Measurements from ENCODE around the gene FAM107B.
"Not testable (repeated sequence)": the region's sequence is repeated elsewhere in the genome, so short reads cannot be mapped to it uniquely, and the experiment has no call there.

Gene FAM107B

DNA sequence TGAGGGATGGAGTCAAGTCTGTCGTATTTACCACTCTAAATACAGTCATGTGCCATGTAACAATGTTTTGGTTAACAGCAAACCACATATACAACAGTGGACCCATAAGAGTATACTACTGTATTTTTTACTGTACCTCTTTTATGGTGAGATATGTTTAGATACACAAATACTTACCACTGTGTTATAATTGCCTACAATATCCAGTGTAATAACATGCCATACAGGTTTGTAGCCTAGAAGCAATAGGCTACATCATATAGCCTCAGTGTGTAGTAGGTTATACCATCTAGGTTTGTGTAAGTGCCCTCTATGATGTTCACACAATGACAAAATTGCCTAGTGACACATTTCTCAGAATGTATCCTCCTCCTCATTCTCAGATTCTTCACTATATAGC is 110.4 kb downstream of the FAM107B start:
- ChIA-PET POLR2A (no interaction called here), CTCF (no interaction called here)
- no peak for DNase-seq (ENCODE audit: low read depth, low spot score)
- TF ChIP-seq, protein P1, sequence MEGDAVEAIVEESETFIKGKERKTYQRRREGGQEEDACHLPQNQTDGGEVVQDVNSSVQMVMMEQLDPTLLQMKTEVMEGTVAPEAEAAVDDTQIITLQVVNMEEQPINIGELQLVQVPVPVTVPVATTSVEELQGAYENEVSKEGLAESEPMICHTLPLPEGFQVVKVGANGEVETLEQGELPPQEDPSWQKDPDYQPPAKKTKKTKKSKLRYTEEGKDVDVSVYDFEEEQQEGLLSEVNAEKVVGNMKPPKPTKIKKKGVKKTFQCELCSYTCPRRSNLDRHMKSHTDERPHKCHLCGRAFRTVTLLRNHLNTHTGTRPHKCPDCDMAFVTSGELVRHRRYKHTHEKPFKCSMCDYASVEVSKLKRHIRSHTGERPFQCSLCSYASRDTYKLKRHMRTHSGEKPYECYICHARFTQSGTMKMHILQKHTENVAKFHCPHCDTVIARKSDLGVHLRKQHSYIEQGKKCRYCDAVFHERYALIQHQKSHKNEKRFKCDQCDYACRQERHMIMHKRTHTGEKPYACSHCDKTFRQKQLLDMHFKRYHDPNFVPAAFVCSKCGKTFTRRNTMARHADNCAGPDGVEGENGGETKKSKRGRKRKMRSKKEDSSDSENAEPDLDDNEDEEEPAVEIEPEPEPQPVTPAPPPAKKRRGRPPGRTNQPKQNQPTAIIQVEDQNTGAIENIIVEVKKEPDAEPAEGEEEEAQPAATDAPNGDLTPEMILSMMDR (IDR thresholded peaks at IDR 0.05; ENCODE audit: insufficient read depth, low read length, missing control alignments) = no peak
- no peak overlapping the region for H3K4me3 ChIP-seq (ENCODE audit: low read depth, low read length)

DNA sequence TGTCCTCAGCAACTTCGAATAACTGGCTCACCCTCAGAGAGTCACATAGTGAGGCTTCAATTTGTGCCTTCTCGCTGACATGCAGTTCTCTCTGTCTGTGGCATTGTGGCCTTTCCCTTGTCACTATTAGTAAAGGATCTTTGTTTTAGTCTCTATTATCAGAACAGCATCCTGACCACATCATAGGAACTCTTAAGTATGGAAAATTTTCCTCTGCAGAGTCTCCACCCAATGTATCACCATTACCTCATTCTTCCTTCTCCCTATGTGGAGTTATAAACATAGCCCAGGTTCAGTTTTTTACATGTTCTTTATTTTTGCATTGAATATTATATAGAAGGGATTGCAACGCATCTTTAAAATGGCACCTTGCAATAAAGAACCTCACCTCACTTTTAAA is 112.9 kb downstream of the FAM107B start:
- CTCF ChIA-PET = no interaction called here
- no peak overlapping the region for H3K4me3 ChIP-seq (ENCODE audit: low read depth, low read length)
- DNase-seq (ENCODE audit: low read depth, low spot score) = no peak
- POLR2A ChIA-PET = no interaction called here
- TF ChIP-seq, protein P1 (IDR thresholded peaks at IDR 0.05; ENCODE audit: insufficient read depth, low read length, missing control alignments) = no peak

DNA sequence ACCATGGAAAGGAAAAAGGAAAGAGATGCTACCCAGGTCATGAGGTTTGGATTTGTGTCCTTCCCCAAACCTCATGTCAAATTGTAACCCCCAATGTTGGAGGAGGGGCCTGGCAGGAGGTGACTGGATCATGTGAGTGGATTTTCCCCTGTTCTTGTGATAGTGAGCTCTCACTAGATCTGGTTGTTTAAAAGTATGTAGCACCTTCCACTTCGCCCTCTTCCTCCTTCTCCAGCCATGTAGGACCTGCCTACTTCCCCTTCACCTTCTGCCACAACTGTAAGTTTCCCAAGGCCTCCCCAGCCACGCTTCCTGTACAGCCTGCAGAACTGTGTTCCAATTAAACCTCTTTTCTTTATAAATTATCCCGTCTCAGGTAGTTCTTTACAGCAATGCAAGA is 113.9 kb downstream of the FAM107B start:
- TF ChIP-seq, protein P1 (IDR thresholded peaks at IDR 0.05; ENCODE audit: insufficient read depth, low read length, missing control alignments) = no peak
- ChIA-PET CTCF (no interaction called here), POLR2A (no interaction called here)
- no peak for DNase-seq (ENCODE audit: low read depth, low spot score)
- no peak overlapping the region for H3K4me3 ChIP-seq (ENCODE audit: low read depth, low read length)

DNA sequence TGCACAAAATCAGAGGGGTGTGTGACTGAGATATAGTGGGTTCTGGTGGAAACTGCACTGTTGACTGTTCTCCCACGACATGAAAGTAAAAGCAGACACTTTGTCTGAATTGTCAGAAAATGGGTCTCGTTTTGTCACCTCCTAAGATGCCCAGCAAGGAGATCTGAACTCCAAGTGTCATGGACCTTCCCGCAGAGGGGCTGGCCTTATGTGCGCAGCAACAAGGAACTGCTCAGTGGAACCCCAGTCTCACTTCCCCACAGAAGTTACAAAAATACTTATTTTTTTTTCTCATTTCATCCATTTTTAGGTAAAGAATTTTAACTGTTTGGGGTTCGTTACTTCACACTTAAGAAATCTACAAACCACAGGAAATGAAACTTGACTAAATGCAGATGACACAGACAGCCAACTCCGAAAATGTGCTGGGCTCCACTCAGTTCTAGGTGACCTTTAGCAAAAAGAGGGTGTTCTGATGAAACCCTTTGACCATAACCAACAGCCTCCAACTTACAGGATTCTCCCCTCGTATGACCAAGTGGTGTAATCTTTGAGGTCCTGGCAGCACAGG is 115.0 kb downstream of the FAM107B start:
- POLR2A ChIA-PET = no interaction called here
- no peak for DNase-seq (ENCODE audit: low read depth, low spot score)
- TF ChIP-seq, protein P1 (IDR thresholded peaks at IDR 0.05; ENCODE audit: insufficient read depth, low read length, missing control alignments) = no peak
- H3K4me3 ChIP-seq (ENCODE audit: low read depth, low read length) = no peak overlapping the region
- CTCF ChIA-PET = no interaction called here

DNA sequence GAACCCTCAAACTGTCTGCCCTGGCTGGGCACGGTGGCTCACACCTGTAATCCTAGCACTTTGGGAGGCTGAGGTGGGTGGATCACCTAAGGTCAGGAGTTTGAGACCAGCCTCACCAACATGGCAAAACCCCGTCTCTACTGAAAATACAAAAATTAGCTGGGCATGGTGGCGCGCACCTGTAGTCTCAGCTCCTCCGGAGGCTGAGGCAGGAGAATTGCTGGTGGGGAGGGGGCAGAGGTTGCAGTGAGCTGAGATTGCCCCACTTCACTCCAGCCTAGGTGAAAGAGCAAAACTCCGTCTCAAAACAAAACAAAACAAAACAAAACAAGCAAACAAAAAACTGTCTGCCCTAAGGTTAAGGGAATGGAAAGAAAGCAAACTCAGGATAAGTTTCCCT is 115.6 kb downstream of the FAM107B start:
- H3K4me3 ChIP-seq (ENCODE audit: low read depth, low read length); POLR2A ChIA-PET; DNase-seq (ENCODE audit: low read depth, low spot score): not testable (repeated sequence)
- CTCF ChIA-PET = interaction anchor here (1.5 kb wide), 1 partner anchor 11 kb away, joined by 4 read pairs; no protein-coding TSS in a partner anchor

DNA sequence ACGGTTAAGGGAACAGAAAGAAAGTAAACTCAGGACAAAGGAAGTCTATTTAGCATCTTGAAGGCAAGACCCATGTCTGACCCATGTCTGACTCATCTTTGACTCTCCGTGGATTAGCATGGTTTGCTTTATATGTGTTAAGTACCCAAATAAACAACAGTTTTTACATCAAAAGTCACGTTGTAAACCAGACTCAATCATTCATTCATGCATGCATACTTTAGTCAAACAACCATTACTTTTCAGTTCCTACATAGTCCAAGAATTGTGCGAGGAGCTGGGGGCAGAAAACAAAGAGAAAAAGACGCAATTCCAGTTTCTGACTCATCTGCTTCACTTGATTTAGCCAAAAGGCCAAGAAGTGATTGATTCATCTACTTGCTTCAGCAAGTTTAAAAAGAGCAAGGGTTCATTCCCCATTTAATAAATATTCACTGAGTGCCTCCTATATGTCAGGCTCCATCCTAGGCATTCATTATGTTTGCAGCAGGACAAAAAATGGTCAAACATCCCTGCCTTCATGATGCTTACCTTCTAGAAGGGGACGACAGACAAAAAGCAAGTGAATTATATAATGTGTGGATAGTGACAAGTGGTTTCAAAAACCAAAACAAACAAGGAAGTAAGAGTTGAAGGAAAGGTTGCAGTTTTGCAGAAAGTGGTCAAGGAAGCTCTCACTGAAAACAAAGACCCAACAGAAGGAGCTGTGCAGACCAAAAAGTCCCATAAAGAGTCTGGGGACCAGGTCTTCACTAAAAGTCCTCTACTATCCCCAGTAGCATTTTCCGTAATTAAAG is 116.2 kb downstream of the FAM107B start:
- DNase-seq (ENCODE audit: low read depth, low spot score) = peak; percentile 17
- ChIA-PET POLR2A (no interaction called here), CTCF (interaction anchor here (1.5 kb wide), 1 partner anchor 12 kb away, joined by 4 read pairs; no protein-coding TSS in a partner anchor)
- TF ChIP-seq, protein P1 (IDR thresholded peaks at IDR 0.05; ENCODE audit: insufficient read depth, low read length, missing control alignments) = no peak
- H3K4me3 ChIP-seq (ENCODE audit: low read depth, low read length) = no peak overlapping the region
